GM18511 (cell line): Measurements from ENCODE around the gene PSD4.

Experiments
- ATAC-seq: cut with Tn5 transposase; IDR thresholded peaks from one replicate; pipeline ENCODE4 v1.9.1; 2021; ENCODE audit warnings: mild to moderate bottlenecking, moderate library complexity; ENCODE audit not compliant: unreplicated experiment

The PSD4 gene

DNA sequence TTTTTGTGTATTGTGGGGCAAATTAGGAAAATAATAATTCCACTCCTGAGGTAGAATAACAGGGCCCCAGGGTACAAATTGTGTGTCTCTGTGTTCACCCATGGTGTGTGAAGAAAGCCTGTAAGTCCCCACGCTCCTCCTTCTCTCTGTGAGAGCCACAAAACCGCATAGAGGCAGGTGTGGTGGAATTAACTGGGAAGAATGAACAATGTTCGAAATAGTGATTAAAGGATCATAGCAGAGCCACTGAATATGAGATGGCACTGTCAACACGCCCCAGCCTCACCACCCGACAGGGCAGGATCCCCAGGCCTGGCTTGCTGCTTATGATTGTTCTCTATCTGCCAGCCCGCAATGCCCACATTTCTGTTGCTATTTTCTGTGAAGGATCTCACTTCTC is 32.3 kb upstream of the PSD4 start:
- ATAC-seq = no peak

DNA sequence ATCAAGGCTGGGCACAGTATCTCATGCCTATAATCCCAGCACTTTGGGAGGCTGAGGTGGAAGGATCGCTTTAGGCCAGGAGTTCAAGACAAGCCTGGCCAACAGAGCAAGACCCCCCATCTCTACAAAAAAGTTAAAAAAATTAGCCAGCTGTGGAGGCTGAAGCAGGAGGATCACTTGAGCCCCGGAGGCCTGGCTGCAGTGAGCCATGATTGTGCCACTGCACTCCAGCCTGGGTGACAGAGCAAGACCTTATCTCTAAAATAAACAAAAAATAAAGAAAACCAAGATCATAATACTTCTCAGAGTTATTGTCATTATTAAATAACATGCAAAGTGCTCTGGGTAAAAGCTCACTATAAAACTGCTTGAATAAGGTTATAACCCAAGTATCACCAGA is 31.5 kb upstream of the PSD4 start:
- no peak for ATAC-seq

DNA sequence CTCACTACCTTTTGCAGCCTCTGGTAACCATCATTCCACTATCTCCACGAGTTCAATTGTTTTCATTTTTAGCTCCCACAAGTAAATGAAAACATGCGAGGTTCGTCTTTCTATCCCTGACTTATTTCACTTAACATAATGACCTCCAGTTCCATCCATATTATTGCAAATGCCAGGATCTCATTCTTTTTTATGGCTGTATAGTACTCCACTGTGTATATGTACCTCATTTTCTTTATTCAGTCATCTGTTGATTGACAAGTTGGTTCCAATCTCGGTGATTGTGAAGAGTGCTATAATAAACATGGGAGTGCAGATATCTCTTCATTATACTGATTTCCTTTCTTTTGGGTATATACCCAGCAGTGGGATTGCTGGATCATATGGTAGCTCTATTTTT is 29.5 kb upstream of the PSD4 start:
- no peak for ATAC-seq

DNA sequence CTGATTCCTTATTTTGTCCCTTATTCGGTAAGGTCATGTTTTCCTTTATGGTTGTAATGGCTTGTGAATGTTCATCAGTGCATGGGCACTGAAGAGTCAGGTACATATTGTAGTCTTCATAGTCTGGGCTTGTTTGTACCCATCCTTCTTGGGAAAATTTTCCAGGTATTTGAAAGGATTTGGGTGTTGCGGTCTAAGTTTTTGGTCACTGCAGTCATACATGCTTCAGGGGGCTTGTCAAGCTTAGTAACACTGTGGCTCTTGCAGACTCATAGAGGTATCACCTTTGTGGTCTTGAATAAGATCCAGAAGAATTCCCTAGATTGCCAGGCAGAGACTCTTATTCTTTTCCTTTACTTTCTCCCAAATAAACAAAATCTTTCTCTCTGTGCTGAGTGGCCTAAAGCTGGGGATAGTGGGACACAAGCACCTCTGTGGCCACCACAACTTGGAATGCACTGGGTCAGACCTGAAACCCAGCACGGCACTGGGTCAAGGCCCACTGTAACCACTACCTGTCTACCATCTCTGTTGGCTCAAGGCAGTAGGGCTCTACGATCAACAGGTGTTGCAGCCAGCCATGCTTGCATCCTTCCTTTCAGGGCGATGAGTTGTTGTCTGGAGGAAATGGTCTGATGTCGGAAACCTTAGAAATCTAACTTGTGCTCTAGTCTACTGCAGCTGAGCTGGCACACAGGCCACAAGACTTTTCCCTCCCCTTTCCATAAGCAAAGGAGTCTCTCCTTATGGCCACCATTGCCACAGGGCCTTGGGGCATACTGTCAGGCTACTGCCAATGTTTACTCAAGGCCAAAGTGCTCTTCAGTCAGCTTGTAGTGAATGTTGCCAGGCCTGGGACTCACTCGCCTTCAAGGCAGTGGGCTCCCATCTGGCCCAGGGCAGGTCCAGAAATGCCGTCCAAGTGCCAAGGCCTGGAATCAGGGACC is 24.9 kb upstream of the PSD4 start:
- no peak for ATAC-seq

DNA sequence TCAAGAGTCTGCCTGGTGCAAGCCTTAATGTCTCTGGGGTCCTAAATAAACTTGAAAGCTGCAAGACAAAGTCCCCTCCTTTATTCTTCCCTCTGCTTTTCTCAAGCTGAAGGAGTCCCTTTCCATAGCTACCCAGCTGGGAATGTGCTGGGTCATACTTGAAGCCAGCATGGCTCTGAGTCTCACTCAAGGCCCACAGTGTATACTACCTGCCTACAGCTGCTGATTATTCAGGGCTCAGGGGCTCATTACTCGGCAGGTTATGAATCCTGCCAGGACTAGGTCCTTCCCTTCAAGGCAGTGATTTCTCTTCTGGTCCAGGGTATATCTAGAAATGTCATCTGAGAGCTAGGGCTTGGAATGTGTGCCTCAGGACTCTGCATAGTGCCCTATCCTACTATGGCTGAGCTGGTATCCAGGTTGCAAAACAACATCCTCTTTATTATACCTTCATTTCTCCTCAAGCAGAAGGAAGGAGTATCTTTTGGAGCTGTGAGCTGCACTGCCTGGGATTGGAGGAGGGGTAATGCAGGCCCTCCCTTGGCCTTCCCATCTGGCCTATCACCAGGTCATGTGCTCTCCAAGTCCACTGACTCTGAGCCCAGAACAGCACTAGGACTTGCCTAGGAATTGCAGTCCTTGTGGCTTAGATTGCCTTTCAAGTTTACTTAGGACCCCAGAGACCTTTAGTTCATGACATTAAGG is 24.1 kb upstream of the PSD4 start:
- no peak for ATAC-seq

DNA sequence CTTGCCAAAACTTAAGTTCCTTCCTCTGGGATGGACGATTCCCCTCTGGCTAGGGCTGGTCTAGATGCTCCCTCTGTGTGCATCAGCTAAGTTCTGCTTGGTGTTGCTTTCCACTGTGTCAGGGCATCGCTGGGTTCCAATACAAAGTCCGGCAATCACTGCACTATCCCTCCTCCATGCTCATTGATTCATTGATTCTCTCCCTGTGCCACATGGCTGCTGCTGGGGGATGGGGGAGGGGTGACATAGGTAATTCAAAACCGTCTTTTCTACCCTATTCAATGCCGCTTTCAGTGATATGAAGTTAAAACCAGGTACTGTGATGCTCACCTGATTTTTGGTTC is 23.5 kb upstream of the PSD4 start:
- no peak for ATAC-seq

DNA sequence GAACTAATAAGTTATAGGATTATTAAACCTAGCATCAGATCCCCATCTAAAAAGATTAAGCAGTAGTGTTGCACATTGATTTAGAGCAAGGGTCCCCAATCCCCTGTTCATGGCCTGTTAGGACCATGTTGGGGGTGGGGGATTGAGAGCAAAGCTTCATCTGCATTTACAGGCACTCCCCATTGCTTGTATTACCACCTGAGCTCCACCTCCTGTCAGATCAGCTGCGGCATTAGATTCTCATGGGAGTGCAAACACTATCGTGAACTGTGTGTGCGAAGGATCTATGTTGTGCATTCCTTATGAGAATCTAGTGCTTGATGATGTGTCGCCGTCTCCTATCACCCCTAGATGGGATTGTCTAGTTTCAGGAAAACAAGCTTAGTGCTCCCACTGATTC is 18.4 kb upstream of the PSD4 start:
- ATAC-seq = no peak

DNA sequence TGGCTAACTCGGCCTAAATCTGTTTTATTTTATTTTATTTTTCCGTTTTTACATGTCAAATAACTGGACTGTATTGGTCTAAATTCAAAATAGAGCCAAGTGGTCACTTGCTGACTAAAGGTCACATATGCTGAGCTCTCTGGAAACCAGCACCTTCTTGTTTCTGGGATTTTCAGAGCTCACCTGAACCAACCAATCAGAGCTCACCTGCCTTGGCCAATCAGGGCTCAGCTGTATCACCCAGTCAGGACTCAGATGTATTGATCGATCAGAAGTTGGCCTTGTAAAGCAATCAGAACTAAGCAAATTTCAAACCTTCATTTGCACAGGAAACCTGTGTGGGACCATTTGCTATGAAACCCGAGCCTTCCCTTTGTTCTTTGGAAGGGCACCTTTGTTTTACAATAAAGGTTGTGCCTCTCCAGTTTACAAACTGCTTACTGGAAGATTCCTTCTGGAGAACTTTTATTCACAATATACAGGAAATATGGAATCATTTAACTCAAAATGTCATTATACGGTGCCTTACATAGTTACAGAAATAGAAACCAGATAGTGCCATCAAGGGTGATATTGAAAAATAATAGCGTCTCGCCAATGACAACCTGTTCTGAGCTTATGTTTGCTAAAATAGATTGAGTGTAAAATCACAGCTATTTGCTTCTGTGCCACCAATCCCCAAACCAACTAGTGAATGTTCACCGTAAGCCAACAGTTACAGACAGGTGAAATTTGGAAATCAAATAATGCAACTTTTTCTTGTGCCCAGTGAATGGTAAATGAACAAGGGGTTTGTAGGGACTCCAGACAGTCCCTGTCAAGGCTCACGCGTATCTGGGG is 17.3 kb upstream of the PSD4 start:
- no peak for ATAC-seq

DNA sequence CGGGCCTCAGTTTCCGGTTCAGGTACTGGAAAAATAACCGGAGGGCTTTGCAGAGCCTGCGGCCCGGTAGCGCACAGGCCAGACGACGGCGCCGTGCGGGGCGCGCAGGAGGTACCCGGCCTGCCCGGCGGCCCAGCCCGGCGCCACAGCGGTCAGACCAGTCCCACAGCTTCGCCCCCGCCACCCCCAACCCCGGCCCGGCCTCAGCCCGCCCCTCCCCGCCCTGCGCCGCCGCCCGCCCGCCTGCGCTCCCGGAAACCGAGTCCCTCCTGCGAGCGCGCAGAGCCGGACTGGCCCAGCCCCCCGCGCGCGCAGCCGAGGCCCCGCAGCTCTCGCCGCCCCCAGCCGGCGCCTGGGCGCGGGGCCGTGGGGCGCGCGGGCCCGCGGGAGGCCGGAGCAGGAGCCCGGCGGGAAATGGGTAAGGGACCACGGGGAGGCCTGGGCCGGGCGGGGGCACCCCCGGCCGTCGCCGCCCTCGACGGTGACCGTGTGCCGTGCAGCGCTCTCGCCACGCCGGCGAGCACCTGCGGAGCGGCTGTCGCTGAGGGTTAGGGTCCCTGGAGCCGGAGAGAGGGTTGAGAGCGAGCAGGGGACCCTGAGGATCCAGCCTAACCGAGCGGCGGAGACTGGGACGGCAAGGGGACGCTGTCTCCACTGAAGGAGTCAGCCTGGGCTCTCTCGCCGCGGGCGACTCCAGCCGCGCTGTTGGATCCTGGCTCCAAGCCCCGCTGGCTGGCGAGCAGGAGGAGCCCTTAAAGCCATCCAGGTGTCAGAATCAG is 16.5 kb upstream of the PSD4 start:
- peak; percentile 67 for ATAC-seq

DNA sequence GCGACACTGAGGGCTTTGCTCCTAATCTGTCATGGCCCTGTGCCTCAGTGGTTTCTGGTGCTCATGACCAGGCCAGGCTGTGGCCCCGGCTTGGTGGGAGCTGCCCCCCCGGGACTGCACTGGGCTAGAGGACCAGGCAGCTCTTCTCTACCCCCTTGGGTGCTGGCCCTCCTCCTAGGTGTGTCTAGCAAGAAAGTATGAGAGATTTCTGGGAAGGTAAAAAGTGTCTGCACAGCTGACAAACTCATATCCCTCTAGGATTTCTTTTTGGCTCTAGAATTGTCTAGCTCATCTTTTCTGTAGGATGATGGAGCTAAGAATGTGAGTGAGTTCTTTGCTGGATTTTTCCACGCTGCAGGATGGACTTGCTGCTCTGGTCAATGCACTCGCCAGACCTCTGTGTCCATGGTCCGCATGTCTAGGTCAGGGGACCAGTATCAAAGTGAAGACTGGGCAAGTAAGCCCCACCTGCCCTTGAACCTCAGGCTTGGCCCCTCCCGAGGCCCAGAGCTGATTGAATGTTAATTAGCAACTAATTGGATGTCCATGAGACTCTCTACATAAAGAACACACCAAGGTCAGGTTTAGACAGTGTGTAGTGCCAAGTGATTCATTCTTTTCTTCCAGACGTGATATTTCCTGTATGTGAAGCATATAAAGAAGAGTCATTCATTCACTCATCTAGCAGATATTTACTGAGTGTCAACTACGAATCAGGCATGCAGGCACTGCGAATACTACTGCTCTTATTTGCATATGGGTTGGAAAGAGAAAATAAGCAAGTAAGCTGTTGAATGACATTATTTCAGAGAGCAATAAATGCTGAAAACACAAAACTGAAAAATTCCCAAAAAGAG is 15.6 kb upstream of the PSD4 start:
- peak; percentile 20 for ATAC-seq

DNA sequence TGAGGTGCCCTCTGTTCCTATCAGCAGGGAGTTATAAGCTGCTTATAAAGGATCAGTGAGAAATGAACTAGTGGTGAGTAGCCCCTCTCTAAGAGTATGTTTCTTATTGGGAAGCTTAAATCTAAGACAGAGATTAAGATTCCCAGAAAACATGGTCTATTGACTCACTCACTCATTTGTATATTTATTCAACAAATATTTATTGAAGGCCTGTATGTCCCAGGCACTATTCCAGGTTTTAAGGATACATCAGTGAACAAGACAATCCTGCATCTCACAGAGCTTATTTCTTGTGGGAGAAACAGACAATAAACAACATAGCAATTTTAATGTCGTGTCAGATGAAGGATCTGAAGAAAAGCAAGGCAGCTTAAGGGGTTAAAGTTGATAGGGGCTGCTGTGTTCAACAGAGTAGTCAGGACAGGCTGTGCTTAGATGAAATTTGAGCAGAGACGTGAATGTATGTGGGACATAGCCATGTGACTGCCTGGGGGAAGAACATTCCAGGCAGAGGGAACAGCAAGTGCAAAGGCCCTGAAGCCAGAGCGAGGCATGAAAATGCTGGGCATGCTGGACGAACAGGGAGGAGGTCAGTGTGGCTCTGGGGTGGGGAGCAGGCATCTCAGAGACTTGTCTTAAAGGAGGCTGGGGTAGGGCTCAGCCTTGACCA is 14.8 kb upstream of the PSD4 start:
- no peak for ATAC-seq

DNA sequence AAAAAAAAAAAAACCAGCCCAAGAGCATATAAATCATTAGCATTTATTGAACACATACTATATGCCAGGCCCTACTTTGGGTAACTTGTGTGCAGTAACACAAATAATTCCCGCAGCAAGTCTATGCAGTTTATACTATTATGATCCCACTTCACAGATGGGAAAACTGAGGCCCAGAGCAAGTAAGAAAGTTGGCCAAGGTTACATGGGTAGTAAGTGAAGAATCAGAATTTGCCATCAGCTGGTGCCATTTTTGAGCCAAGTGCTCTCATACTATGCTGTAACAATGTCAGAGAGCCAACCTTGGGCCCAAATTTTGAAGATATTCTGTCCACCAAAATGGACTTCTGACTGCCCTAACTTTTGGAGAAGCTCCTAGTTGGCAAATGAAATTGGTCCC is 13.5 kb upstream of the PSD4 start:
- no peak for ATAC-seq

DNA sequence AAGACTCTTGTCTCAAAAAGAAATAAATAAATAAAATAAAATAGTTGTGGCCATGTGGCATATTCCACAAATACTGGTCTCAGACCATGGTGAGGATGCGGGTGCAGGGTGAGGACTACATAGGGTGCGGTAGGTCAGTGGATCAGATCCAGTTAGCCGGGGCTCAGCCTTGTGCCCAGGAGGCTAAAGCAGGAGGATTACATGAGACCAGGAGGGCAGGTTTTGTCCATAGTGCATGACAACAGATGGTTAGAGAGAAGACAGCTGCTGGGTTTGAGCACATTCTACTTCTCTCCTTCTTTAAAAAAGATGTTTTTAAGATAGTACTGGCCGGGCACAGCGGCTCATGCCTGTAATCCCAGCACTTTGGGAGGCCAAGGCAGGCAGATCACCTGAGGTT is 12.8 kb upstream of the PSD4 start:
- no peak for ATAC-seq

DNA sequence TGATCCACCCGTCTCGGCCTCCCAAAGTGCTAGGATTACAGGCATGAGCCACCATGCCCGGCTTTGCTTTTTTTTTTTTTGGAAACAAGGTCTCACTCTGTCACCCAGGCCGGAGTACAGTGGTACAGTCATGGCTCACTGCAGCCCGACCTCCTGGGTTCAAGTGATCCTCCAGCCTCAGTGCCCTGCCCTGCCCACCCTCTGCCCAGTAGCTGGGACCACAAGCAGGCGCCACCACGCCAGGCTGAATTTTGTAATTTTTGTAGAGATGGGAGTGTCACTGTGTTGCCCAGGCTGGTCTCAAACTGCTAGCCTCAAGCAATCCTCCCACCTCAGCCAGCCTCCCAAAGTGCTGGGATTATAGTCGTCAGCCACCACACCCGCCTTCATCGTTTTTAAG is 11.6 kb upstream of the PSD4 start:
- no peak for ATAC-seq

DNA sequence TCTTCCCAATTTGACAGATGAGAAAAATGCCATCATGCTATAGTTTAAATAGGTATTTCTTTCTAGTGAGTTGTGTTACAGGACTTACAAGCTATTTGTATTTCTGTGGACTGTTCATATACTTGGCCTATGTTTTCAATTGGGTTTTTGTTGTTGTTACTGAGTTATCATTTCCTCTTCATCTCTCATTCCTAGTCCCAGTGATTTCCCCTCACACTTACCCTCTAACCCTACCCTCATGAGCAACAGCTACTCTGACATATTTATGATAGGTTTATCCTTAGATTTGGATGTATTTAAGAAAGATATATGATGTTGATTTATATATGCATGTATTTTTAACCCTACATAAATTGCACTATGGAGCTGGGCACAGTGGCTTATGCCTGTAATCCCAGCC is 10.9 kb upstream of the PSD4 start:
- no peak for ATAC-seq

DNA sequence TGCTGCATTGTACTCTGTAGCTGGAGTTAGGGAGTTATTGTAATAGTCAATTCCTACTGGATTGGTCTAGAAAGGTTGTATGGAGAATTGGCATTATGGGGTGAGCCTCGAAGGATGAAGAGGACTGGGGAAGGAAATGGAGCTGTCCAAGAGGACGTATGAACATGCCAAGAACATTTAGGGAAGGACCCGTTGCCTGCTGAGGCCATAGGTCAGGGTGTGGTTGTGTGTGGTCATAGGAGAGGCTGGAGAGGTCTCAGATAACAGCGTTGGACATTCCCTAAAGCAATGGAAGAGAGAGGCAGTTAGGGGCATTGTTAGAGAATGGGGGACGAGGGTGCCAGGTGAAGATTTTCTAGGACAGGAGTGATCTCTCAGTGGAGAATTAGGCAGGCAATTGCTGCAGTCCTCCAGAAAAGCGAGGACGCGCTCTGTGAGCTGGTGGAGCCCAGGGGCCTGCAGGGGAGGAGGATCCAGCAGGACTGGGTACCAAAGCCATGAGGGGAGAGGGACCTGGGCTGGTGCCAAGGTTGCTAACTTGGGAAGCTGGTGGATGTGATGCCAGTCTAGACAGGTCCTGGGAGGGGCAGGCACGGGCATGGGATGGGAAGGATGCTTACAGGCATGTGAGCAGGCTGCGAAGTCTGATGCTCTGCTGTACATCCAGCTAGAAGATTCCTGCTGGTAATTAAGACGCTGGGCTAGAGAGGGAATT is 9.4 kb upstream of the PSD4 start:
- no peak for ATAC-seq

DNA sequence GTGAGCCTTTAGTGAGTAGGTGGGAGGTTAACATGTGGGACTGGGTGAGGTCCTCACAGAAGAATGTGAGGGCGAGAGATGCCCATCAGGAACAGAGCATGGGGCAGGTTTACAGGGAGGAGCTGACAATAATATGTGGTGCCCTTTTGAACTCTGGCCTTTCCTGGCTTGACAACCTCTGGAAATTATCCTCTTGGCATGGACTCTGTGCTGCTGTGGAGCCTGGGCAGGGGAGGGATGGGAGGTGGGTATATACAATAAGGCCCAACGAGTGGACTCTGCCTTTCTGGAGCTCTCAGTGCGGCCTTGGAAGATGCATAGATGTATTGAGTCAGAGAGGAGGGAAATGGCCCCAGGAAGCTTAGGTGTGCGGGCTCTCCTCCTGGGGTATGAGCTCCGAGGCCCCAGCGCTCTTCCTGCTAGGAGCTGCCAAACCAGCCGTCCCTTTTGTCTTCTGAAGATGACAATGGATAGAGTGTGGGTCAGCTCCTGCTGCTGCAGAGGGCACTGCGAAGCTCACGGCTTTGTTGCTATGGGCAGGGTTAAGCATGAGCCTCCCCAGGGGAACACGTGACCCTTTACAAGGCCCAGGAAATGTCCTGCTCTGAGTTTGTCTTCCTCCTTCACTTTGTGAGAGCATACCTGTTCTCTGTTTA is 8.7 kb upstream of the PSD4 start:
- ATAC-seq = no peak

DNA sequence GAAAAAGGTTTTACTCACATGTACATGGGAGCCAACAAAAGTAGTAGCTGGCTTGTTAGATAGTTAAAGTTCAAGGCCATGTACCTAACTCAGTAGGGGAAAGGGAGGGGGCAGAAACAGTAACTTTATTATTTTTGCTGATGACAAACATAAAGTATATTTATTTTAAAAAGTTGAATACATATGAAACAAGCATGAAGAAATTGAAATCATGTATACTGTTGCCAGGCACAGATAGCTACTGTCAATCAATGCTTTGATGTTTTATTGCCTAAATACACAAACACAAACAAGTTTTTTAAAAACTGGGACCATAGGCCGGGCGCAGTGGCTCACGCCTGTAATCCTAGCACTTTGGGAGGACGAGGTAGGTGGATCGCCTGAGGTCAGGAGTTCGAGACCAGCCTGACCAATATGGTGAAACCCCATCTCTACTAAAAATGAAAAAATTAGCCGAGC is 7.6 kb upstream of the PSD4 start:
- no peak for ATAC-seq
